Mesenchymal stem cell (in vitro differentiated cells and primary cell): ENCODE results near the gene LEUTX. TPM values are rescaled to one million over a fixed set of nuclear protein-coding genes. Genes with fewer than 3 reads are reported as not detected.

Experiments used
- DNase-seq: peaks from one replicate; pipeline ENCODE4 v3.0.0-alpha.2; 2013
- H2AFZ ChIP-seq: one replicate; pipeline ENCODE4 v1.6.1; 2013; ENCODE audit warnings: low read depth, mild to moderate bottlenecking, control low read depth, inconsistent platforms, low read length, moderate library complexity
- H2AK5ac ChIP-seq: 2 replicates; pipeline ENCODE4 v1.6.1; 2013; ENCODE audit warnings: low read length, moderate library complexity, mild to moderate bottlenecking, inconsistent platforms; ENCODE audit not compliant: severe bottlenecking
- H2BK120ac ChIP-seq: one replicate; pipeline ENCODE4 v1.6.1; 2013; ENCODE audit warnings: low read depth, mild to moderate bottlenecking, inconsistent platforms, low read length, moderate library complexity
- H2BK12ac ChIP-seq, 2 experiments: one replicate each; pipeline ENCODE4 v1.6.1; 2013; ENCODE audit warnings: inconsistent platforms in 2 of 2, low read length in 2 of 2, mild to moderate bottlenecking in 2 of 2, moderate library complexity in 2 of 2, control low read depth in 1 of 2
- H2BK15ac ChIP-seq: one replicate; pipeline ENCODE4 v1.6.1; 2013; ENCODE audit warnings: mild to moderate bottlenecking, low read depth, inconsistent platforms; ENCODE audit not compliant: poor library complexity, severe bottlenecking
- H2BK5ac ChIP-seq: 2 replicates; pipeline ENCODE4 v1.6.1; 2013; ENCODE audit warnings: low read depth, mild to moderate bottlenecking, low read length, control low read depth, inconsistent platforms; ENCODE audit not compliant: poor library complexity, severe bottlenecking
- H3K14ac ChIP-seq, 2 experiments: one replicate each; pipeline ENCODE4 v1.6.1; 2013; ENCODE audit warnings: inconsistent platforms in 2 of 2, low read length in 2 of 2, control low read depth in 1 of 2, mild to moderate bottlenecking in 1 of 2, moderate library complexity in 1 of 2
- H3K18ac ChIP-seq, 2 experiments: one replicate each; pipeline ENCODE4 v1.6.1; 2013; ENCODE audit warnings: inconsistent platforms in 2 of 2, low read length in 2 of 2, control low read depth in 1 of 2, low read depth in 1 of 2, mild to moderate bottlenecking in 1 of 2
- H3K23ac ChIP-seq, 2 experiments: one replicate each; pipeline ENCODE4 v1.6.1; 2013; ENCODE audit warnings: inconsistent platforms in 2 of 2, low read length in 2 of 2, mild to moderate bottlenecking in 2 of 2, moderate library complexity in 2 of 2, control low read depth in 1 of 2
- H3K27ac ChIP-seq: 2 replicates; pipeline ENCODE4 v1.5.1; 2013; ENCODE audit warnings: mild to moderate bottlenecking, moderate library complexity, low read length, control low read depth, inconsistent platforms; ENCODE audit not compliant: poor library complexity, severe bottlenecking
- H3K27me3 ChIP-seq, 2 experiments: 2 replicates each; pipeline versions ENCODE4 v1.6.1 to v1.7.0; 2013; ENCODE audit warnings: low read length in 2 of 2, mild to moderate bottlenecking in 2 of 2, moderate library complexity in 2 of 2, control low read depth in 1 of 2, inconsistent platforms in 1 of 2; ENCODE audit not compliant: control insufficient read depth in 1 of 2, insufficient read depth in 1 of 2
- H3K36me3 ChIP-seq, 2 experiments: 2 replicates each; pipeline versions ENCODE4 v1.6.1 to v1.7.0; 2013; ENCODE audit warnings: low read length in 2 of 2, control low read depth in 1 of 2, inconsistent platforms in 1 of 2, low read depth in 1 of 2, mild to moderate bottlenecking in 1 of 2; ENCODE audit not compliant: insufficient read depth in 2 of 2, control insufficient read depth in 1 of 2
- H3K4ac ChIP-seq, 2 experiments: one replicate each; pipeline ENCODE4 v1.6.1; 2013; ENCODE audit warnings: inconsistent platforms in 2 of 2, low read length in 2 of 2, mild to moderate bottlenecking in 2 of 2, moderate library complexity in 2 of 2, control low read depth in 1 of 2, low read depth in 1 of 2
- H3K4me1 ChIP-seq: 2 replicates; pipeline ENCODE4 v1.6.1; 2013; ENCODE audit warnings: low read depth, low read length, control low read depth; ENCODE audit not compliant: control insufficient read depth, insufficient read depth
- H3K4me2 ChIP-seq: 2 replicates; pipeline ENCODE4 v1.6.1; 2013; ENCODE audit warnings: low read length, mild to moderate bottlenecking, inconsistent platforms; ENCODE audit not compliant: poor library complexity, severe bottlenecking
- H3K4me3 ChIP-seq, 2 experiments: 2 replicates each; pipeline versions ENCODE4 v1.5.1 to v1.7.0; 2013; ENCODE audit warnings: low read length in 2 of 2, mild to moderate bottlenecking in 2 of 2, control low read depth in 1 of 2, low read depth in 1 of 2; ENCODE audit not compliant: insufficient read depth in 1 of 2
- H3K79me1 ChIP-seq: replicated peaks from 2 replicates; pipeline ENCODE4 v1.6.1; 2013; ENCODE audit warnings: mild to moderate bottlenecking, control low read depth, low read length, inconsistent platforms; ENCODE audit not compliant: poor library complexity, severe bottlenecking
- H3K9ac ChIP-seq: 2 replicates; pipeline ENCODE4 v1.7.0; 2013; ENCODE audit warnings: mild to moderate bottlenecking, low read length, moderate library complexity
- H3K9me3 ChIP-seq: 2 replicates; pipeline ENCODE4 v1.7.0; 2013; ENCODE audit warnings: mild to moderate bottlenecking, low read length; ENCODE audit not compliant: control insufficient read depth
- H4K8ac ChIP-seq: one replicate; pipeline ENCODE4 v1.6.1; 2013; ENCODE audit warnings: inconsistent platforms, mild to moderate bottlenecking, low read length, moderate library complexity
- H4K91ac ChIP-seq: one replicate; pipeline ENCODE4 v1.6.1; 2013; ENCODE audit warnings: mild to moderate bottlenecking, low read length, inconsistent platforms
- WGBS: methylation state at CpG from one replicate; pipeline ENCODE4 v1.1.7; 2013; ENCODE audit warnings: mixed read lengths; 5-methylcytosine and 5-hydroxymethylcytosine counted together
- polyA plus RNA-seq, 2 experiments: library from polyadenylated mRNA; stranded (reverse); fragments of 200-250 nt; gene quantifications; one replicate each; pipeline ENCODE4 v1.2.3, GENCODE V29; 2013

Gene LEUTX, protein sequence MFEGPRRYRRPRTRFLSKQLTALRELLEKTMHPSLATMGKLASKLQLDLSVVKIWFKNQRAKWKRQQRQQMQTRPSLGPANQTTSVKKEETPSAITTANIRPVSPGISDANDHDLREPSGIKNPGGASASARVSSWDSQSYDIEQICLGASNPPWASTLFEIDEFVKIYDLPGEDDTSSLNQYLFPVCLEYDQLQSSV
- polyA plus RNA-seq (2013, experiment 1 of 2), result not detected
- not detected for polyA plus RNA-seq (2013, experiment 2 of 2)

DNA sequence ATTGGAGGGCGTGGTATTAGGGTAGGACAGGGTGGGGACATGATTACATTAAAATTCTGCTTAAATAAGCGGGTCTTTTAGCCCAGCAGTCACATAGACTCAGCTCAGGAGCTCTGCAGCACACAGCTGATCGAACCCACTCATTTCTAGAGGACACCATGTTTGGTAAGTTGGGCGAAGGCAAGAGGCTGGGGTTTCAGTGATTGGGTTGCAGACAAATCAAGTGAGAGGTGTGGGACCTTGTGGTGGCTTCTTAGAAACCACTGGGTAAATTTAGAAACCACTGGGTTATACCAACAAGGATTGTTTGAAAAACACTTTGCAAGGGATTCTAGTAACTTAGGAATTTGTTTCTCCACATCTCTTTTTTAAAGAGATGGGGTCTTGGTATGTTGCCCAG lies at the start of gene LEUTX:
LEUTX (plus strand) TSS at position 92 of the 400 bp plus-strand sequence; CDS start at position 159, 67 bp downstream.
- Histone ChIP-seq H3K4me1 (no peaks in the 10 kb centered on the region), H3K18ac (no peak within 1 kb of the TSS), H3K23ac (no peak within 1 kb of the TSS), H3K27ac (no peak within 1 kb of the TSS), H3K4ac (no peak within 1 kb of the TSS), H3K9me3 (no peaks in the 10 kb centered on the region), H2AK5ac (no peak within 1 kb of the TSS), H2BK5ac (no peak within 1 kb of the TSS), H2BK12ac (no peak within 1 kb of the TSS), H3K36me3 (no peaks in the 10 kb centered on the region), H4K8ac (no peak within 1 kb of the TSS), H3K14ac (no peak within 1 kb of the TSS), H3K4me2 (no peak within 1 kb of the TSS), H2BK120ac (no peak within 1 kb of the TSS), H3K9ac (no peak within 1 kb of the TSS), H3K27me3 (peaks cover 15 to 33% of the 10 kb centered on the region in 2 experiments), H3K79me1 (no peaks in the 10 kb centered on the region), H4K91ac (no peak within 1 kb of the TSS), H2AFZ (no peak within 1 kb of the TSS), H2BK15ac (no peak within 1 kb of the TSS), H3K4me3 (no peak within 1 kb of the TSS)
- no peak for DNase-seq
- WGBS, result 46% methylated on average over 4 of the region's 4 CpGs

GRCh38 chr19:39729594-39729993 lies 49.1 kb upstream of the LEUTX start:
- Histone ChIP-seq H3K9me3 (no peaks in the 10 kb centered on the region), H3K27ac (no peak overlapping the region), H3K9ac (no peak overlapping the region), H3K4me2 (no peak overlapping the region), H3K4me3 (no peak overlapping the region), H3K79me1 (no peaks in the 10 kb centered on the region), H2BK5ac (no peak overlapping the region), H2BK12ac (no peak overlapping the region), H3K36me3 (no peaks in the 10 kb centered on the region), H2BK120ac (no peak overlapping the region), H2BK15ac (no peak overlapping the region), H3K23ac (no peak overlapping the region), H3K4ac (no peak overlapping the region), H4K8ac (no peak overlapping the region), H3K14ac (no peak overlapping the region), H3K4me1 (no peaks in the 10 kb centered on the region), H3K27me3 (peaks cover 3 to 12% of the 10 kb centered on the region in 2 experiments), H3K18ac (no peak overlapping the region), H4K91ac (no peak overlapping the region), H2AFZ (no peak overlapping the region), H2AK5ac (no peak overlapping the region)
- 62% methylated on average over 2 of the region's 4 CpGs for WGBS
- no peak for DNase-seq

GRCh38 chr19:39731685-39732084 lies 47.0 kb upstream of the LEUTX start:
- H2BK12ac ChIP-seq, result no peak overlapping the region
- H2BK5ac ChIP-seq, result no peak overlapping the region
- H2BK120ac ChIP-seq, result no peak overlapping the region
- no peak for DNase-seq
- H2AK5ac ChIP-seq, result no peak overlapping the region
- peaks cover 3 to 5% of the 10 kb centered on the region in 2 experiments for H3K27me3 ChIP-seq
- no peak overlapping the region for H3K14ac ChIP-seq
- no peaks in the 10 kb centered on the region for H3K4me1 ChIP-seq
- H2AFZ ChIP-seq, result no peak overlapping the region
- H3K4me2 ChIP-seq, result no peak overlapping the region
- no peaks in the 10 kb centered on the region for H3K9me3 ChIP-seq
- H4K8ac ChIP-seq, result no peak overlapping the region
- no peaks in the 10 kb centered on the region for H3K36me3 ChIP-seq
- no peak overlapping the region for H3K4me3 ChIP-seq
- H3K23ac ChIP-seq, result no peak overlapping the region
- 80% methylated on average over 1 of the region's 1 CpG for WGBS
- H3K27ac ChIP-seq, result no peak overlapping the region
- H3K4ac ChIP-seq, result no peak overlapping the region
- no peak overlapping the region for H3K9ac ChIP-seq
- H4K91ac ChIP-seq, result no peak overlapping the region
- no peak overlapping the region for H3K18ac ChIP-seq
- no peak overlapping the region for H2BK15ac ChIP-seq
- H3K79me1 ChIP-seq, result no peaks in the 10 kb centered on the region

DNA sequence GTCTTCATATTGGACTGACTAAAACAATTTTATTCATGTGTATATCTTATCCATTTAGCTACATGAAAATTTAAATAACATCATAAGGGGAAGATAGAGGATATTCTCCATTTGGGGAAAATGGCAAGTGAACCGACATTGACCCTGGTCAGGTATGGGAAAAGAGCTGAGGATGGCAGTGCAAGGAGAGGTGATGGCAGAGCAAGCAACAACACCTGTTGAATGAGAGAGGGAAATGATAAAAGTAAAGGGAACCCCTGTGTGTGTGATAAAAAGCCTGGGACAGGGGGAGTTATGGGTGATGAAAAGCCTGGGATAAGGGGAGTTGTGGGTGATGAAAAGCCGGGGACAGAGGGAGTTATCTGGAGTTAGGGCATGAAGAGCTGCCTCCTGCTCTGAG lies 44.8 kb upstream of the LEUTX start:
- Histone ChIP-seq H2BK5ac (no peak overlapping the region), H3K4ac (no peak overlapping the region)

More for the DNA sequence above, 44.8 kb upstream of the LEUTX start:
- no peak overlapping the region for H4K8ac ChIP-seq
- H3K4me2 ChIP-seq, result no peak overlapping the region
- no peaks in the 10 kb centered on the region for H3K36me3 ChIP-seq
- H3K9ac ChIP-seq, result no peak overlapping the region
- no peak overlapping the region for H3K4me3 ChIP-seq
- H3K23ac ChIP-seq, result no peak overlapping the region
- H2BK120ac ChIP-seq, result no peak overlapping the region
- no peak overlapping the region for H2BK15ac ChIP-seq
- H3K27ac ChIP-seq, result no peak overlapping the region
- DNase-seq, result no peak
- H4K91ac ChIP-seq, result no peak overlapping the region
- no peaks in the 10 kb centered on the region for H3K9me3 ChIP-seq
- no peak overlapping the region for H2BK12ac ChIP-seq
- 68% methylated on average over 2 of the region's 2 CpGs for WGBS
- no peak overlapping the region for H3K18ac ChIP-seq
- H3K27me3 ChIP-seq, result peaks cover 7 to 19% of the 10 kb centered on the region in 2 experiments
- H2AK5ac ChIP-seq, result no peak overlapping the region
- H3K4me1 ChIP-seq, result no peaks in the 10 kb centered on the region
- no peak overlapping the region for H3K14ac ChIP-seq
- H3K79me1 ChIP-seq, result no peaks in the 10 kb centered on the region
- H2AFZ ChIP-seq, result no peak overlapping the region
